Glomerular visceral epithelial cell (primary cell): ENCODE results near the gene CFAP68.
"Not testable (repeated sequence)": the region's sequence is repeated elsewhere in the genome, so short reads cannot be mapped to it uniquely, and the experiment has no call there.

Source experiments
- DNase-seq: peaks from one replicate; pipeline ENCODE4 v3.0.0-alpha.2; 2016; ENCODE audit errors: extremely low spot score

The CFAP68 gene

DNA sequence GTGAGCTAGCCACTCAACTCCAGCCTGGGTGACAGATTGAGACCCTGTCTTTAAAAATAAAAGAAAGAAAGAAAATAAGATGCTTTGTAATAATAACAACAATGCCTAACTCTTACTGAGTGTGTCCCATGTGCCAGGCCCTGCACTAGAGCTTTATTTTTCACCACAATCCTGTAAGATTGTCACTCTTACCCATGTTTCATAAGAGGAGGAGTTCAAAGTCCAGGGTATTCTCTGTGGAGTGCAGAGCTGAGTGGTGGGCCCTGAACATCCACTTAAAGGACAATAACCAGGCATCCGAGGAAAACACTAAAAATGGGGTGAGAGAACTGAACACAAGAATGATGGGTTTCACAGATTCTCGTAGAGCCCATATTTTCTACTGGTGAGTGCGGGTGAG lies 38.4 kb downstream of the CFAP68 start:
- DNase-seq = no peak

DNA sequence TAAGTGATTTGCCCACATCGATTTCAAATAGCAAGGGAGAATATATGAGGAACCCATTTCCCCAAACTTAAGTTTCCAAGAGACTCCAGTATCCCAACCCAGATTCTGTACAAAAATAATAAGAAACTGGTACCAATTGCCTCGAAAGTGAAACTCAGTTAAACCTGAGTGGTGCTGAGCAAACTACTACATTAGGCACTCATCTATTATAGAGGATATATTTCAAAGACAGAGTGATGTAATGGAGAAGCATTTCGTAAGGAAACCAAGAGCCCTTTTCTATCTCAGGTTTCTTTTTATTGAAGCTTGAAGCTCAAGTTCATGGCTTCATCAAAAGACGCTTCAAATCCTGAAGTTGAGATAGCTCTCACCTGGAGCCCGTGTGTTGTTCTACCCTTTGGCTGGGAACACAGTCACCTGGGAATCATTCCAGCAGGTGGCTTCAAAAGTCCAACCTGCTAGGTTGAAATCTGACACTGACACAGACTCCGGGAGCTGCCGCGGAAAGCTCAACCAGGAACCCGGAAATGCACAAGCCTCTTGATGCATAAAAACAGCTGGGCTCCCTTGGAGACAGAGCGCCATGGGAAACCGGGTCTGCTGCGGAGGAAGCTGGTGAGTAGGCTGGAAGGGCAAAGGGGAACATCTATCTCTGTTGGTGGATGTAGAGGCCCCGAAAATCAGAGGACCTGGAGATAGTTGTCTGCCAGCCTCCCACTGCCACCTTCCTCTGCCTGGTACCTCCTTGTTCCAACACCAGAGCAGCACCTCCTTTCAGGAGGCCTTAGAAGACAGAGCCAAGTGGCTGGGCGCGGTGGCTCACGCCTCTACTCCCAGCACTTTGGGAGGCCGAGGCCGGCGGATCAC lies 39.3 kb downstream of the CFAP68 start, which contains the start of gene C11orf52:
Gene C11orf52, plus strand, starts transcription at position 524 of the 867 bp plus-strand sequence. Its CDS starts 60 bp downstream, at position 584.
- peak; percentile 65 for DNase-seq

DNA sequence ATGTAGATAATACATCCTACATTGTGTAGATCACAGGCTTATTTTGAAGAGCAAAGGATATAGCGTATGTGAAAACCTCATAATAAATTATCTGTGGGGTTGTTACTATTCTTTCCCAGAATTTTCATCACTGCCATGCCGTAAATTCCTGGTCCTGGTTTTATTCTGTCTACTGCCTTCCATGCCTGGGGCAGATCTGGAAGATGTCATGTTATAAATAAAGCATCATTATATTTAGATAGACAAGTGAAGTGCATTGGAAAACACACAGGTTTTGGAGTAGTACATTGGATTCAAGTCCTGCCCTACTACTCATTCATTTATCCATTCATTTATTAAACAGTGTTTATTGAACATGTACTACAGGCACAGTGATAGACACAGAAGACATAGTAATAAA lies 41.6 kb downstream of the CFAP68 start:
- no peak for DNase-seq

DNA sequence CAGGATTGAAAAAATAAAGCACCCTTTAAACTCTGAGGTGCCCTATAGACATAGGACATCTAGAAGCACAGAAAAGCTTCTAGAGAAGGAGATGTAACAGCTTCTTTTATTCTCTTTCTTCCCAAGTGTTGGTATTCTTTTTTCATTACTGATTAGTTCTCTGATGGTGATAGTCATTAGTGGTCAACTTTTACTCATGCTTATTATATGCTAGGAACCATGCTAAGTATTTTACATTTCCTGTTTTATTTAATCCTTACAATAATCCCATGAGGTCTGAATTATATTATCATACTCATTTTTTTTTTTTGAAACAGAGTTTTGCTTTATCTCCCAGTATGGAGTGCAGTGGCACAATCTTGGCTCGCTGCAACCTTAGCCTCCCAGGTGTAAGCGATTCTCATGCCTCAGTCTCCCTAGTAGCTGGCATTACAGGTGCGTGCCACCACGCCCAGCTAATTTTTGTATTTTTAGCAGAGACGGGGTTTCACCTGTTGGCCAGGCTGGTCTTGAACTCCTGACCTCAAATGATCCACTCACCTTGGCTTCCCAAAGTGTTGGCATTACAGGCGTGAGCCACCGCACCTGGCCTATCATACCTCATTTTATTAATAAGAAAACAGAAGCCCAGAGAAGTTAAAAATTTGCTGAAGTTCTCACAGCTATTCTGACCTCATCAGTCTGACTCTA lies 42.3 kb downstream of the CFAP68 start:
- no peak for DNase-seq

DNA sequence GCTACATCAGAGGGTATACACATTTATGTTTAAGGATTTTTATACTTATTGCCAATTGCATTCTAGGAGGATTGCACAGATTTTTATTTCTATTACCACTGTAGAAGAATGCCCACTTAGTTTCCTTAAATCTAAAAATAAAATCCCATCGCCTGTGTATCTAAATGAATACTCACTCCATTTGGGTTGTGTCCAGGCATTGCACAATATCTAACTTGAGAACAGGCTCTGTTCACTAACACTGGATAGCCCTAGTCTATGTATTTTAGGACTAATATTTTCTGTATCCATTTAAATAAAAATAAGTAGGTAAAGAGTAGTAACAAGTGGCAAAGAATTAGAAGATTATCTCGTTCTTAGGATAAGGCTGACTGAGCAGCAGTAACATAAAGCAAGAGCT lies 43.5 kb downstream of the CFAP68 start:
- DNase-seq = no peak

DNA sequence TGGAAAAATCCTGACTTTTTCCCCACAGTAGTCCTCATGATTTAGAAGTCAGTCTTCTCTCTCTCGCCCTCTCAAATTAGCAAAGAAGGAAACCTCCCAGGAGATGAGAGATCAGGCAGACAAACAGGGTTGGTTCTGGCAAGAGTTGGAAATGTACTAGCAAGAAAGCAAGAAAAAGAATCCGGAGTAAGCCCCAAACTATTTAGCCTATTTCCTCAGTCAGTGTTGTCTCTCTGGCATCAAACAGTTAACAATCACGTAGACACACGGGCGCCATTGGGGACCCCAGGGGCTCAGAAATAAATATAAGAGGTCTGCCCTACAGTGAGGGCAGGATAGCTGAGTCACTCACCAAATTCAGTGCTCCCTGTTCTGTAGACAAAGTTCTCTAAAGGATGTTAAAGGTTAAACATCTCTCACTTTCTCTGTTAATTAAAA lies 44.0 kb downstream of the CFAP68 start:
- no peak for DNase-seq

DNA sequence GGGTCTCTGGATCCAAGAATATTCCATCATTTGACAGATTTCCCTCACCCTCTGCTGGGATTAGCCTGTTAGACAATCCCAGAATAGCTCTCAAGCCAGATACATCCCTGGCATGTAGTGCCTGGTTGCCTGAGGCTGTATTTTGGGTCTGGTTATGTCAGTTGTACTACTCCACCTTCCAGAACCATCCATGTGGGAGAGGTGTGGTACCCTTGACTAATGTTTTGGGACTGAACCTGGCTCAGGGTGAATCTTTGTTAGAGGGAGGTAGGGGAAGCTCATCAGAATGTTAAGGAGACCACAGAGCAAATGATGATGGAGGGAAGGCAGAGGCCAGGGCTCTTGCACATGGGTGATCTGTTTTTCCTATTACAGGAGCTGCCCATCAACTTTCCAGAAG lies 44.6 kb downstream of the CFAP68 start:
- DNase-seq = no peak

DNA sequence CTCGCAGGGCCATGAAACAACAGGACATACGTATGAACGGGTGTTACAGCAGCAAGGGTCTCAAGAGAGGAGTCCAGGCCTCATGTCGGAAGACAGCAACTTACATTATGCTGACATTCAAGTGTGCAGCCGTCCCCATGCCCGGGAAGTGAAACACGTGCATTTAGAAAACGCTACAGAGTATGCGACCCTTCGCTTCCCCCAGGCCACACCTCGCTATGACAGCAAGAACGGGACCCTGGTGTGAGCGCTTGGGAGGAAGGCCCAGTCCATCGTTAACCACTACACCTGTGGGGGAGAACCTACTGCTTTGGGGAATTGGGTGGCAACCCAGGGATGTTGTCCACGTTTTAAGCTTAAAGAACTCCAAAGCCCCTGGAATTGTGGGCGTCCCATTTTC lies 46.6 kb downstream of the CFAP68 start:
- DNase-seq = no peak

DNA sequence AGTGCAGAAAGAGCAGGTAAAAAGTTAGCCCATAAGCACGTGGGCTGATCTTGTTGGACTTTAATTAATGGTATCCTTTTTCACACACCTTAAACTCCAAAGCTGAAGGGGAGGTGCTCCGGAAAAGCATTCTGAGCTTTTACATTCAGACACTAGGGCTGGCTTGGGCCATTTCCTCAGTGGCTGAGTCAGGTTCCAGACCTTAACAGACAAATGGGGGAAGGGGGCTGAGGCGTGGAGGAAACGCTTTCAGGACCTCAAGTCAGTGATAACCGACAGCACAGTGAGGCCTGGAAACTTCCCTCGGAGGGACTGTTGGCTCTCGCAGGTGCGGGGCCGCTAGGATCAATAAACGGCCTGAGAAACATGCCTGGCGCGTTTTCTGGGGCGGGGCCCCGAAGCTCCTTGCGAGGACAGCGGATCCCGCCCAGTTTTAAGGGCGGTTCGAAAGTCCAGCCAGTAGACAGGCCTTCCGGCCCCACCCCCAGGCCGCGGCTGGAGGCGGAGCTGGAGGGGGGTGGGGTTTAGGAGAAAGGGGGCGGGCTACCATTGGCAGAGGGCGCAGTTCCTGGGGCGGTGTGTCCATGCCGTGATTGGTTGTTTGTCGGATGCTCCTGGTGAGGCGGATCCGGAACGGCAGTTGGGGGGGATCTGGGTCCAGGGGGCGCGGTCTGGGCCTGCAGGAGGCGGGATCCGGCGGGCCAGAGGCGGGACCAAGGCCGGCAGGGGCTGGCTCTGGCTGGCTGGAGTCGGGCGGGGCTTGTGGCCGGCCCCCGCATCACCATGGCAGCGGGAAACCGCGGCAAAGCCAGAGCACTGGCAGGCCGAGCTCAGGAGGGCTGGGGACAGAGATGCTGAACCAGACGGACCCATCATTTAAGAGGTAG lies 47.4 kb downstream of the CFAP68 start:
- DNase-seq = peak; percentile 96

DNA sequence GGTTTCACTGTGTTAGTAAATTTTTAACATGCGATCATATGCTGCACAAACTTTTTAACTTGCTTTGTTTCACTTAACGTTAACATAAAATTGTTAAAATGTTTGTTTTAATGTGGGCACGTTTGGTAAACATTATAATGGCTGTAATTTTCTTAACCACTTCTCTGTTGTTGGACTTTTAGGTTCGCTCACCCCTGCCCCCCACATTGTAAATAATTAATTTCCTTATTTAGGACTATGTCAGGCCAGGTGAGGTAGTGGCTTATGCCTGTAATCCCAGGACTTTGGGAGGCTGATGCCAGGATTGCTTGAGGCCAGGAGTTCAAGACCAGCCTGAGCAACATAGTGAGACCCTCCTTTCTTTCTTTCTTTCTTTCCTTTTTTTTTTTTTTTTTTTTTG lies 51.1 kb downstream of the CFAP68 start:
- no peak for DNase-seq

DNA sequence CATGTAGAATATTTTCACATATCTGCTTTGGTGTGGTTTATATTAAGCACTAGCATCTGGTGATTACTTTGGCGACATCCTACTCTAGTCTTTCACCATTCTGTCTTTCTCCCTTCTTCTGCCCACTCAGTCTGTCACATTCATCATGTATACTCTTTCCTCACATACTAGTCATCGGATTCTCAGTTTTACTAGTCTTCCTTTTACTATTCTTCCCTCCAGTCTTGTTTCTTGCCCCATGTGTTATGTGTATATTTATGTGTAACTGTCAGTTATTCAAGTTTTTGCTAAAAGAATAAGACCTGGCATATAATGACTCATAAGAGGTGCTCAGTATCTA lies 53.2 kb downstream of the CFAP68 start:
- no peak for DNase-seq

DNA sequence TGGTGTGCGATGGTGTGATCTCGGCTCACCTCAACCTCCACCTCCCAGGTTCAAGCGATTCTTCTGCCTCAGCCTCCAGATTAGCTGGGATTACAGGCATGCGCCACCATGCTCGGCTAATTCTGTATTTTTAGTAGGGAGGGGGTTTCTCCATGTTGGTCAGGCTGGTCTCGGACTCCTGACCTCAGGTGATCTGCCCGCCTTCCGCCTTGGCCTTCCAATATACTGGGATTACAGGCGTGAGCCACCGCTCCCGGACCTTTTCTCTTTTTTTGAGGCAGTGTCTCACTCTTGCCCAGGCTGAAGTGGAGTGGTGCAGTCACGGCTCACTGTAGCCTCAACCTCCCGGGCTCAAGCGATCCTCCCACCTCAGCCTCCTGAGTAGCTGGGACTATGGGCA lies 53.8 kb downstream of the CFAP68 start:
- not testable (repeated sequence) for DNase-seq

DNA sequence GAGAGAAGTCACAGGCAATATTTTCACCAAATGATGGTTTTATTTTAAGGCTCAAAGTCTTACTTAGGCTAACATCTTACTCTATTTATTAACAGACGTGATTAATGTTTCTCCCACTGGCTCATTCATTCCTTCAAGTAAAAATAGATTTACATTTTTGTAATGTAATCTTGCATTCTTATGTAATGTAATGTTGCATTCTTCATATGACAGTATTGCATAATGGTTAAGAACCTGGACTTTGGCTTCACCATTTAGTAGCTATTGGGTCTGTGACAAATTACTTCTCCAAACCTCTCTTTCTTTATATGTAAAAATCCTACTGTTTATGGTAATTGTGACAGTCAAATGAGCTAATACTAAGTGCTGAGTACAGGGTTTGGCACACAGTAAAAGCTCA lies 54.5 kb downstream of the CFAP68 start:
- DNase-seq = no peak

DNA sequence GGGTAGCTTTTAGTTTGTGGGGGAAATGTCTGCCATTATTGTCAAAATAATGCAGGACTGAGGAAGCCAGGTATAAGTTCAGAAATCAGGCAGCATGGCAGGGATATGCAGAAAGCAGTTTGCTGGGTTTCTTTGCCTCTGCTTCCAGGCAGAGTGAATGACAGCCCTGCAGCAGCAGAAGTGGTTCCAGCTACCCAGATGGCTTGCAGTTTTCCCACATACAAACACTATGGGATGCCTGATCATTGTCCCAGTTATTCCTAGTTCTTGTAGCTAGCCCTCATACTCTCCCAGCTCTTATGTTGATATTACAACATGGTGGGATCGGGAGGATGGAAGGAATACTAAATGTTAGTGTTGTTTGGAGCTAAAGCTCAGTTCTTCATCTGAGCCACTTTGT lies 55.0 kb downstream of the CFAP68 start:
- no peak for DNase-seq
